ENCODE measurements around the gene KRTDAP.
"Not testable (repeated sequence)": the region's sequence is repeated elsewhere in the genome, so short reads cannot be mapped to it uniquely, and the experiment has no call there.

- not testable (repeated sequence) for TF ChIP-seq FOXM1 (IDR thresholded peaks at IDR 0.05; ENCODE audit: borderline replicate concordance); ARNT (IDR thresholded peaks at IDR 0.05); SP1 (IDR thresholded peaks at IDR 0.05); BHLHE40 (IDR thresholded peaks at IDR 0.05; ENCODE audit: borderline replicate concordance); HDGF (IDR thresholded peaks at IDR 0.05; ENCODE audit: borderline replicate concordance); SUZ12 (IDR thresholded peaks at IDR 0.05); TARDBP (IDR thresholded peaks at IDR 0.05)
Measured at GRCh38 chr19:35461788-35462187, 28.5 kb downstream of the KRTDAP start.

All from HEK293T (cell line).